Anterior cingulate cortex (tissue), 58 donors: ENCODE measurements around the gene KIAA0586.
"Not testable (repeated sequence)": the region's sequence is repeated elsewhere in the genome, so short reads cannot be mapped to it uniquely, and the experiment has no call there.

Experiments used
- DNase-seq, 58 donors: peaks; one replicate each; lab custom pipeline; 2025; lab: John Stamatoyannopoulos, UW

KIAA0586 gene

DNA sequence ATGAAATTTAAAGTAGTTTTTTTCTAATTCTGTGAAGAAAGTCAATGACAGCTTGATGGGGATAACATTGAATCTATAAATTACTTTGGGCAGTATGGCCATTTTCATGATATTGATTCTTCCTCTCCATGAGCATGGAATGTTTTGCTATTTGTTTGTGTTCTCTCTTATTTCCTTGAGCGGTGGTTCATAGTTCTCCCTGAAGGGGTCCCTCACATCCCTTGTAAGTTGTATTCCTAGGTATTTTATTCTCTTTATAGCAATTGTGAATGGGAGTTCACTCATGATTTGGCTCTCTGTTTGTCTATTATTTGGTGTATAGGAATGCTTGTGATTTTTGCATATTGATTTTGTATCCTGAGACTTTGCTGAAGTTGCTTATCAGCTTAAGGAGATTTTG, 153.9 kb downstream of the KIAA0586 start:
- DNase-seq: not testable (repeated sequence)

DNA sequence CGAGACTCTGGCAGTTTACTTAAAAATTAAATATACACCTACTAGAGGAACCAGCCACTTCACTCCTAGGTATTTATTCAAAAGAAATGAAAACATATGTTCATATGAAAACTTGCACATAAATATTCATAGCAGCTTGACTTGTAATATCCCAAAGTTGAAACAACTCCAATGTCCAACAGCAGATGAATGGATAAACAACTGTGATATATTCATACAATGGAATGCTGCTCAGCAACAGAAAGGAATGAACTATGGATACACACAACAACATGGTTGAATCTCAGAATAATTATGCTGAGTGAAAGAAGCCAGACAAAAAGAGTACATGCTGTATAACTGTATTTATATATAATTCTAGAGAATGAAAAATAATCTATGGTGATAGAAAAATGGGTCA, 156.9 kb downstream of the KIAA0586 start:
- DNase-seq: no peak

DNA sequence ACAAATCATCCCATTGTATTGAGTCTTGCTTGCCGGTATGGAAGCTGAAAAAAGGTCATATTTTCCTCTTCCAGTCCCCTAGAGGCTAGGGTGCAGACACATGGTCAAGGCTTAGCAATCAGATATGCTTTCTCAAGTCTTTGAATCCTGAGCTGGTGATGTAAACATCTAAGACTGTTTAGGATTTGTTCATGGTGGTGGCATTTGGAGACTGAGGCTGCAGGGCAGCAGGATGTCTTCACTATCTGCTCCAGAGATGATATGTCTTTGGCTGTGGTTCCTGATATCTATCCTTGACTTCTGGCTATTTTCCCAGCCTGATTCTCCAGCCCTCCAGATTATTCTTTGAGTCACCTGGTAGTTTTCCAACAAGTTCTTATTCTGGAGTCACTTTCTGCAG, 159.8 kb downstream of the KIAA0586 start:
- no peak for DNase-seq

DNA sequence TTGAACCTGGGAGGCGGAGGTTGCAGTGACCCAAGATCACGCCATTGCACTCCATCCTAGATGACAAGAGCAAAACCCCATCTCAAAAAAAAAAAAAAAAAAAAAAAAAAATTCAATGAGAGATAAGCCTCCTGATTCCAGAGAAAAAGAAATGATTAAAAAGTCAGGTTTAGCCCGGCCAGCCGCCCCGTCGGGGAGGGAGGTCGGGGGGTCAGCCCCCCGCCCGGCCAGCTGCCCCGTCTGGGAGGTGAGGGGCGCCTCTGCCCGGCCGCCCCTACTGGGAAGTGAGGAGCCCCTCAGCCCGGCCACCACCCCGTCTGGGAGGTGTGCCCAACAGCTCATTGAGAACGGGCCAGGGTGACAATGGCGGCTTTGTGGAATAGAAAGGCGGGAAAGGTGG, 160.8 kb downstream of the KIAA0586 start:
- DNase-seq: not testable (repeated sequence)

DNA sequence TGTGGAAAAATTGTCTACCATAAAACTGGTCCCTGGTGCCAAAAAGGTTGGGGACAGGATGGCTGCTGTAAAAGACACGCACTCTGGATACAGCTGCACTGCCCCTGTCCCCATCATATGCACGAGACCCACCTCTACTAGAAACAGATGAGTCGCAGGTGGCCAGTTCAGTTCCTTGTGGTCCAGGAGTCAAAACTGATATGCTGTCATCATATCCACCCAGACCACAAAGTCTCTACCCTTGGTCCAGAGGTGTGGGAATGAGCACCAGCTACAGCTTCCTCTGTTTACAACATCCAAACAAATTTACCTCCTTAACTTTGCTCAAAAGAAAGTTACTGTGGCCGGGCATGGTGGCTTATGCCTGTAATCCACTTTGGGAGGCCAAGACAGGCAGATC, 166.5 kb downstream of the KIAA0586 start:
- no peak for DNase-seq

DNA sequence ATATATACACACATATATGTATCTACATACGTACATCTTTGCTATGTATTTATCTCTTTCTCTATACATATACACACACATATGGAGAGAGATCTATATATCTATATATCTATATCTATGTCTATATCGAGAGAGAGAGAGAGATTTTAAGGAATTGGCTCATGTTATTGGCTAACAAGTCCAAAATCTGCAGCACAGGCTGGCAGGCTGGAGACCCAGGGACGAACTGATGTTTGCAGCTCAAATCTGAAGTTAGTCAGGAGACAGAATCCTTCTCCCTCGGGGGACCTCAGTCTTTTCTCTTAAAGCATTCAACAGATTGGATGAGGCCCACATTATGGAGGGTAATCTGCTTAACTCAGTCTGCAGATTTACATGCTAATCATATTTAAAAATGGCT, 169.5 kb downstream of the KIAA0586 start:
- no peak for DNase-seq

DNA sequence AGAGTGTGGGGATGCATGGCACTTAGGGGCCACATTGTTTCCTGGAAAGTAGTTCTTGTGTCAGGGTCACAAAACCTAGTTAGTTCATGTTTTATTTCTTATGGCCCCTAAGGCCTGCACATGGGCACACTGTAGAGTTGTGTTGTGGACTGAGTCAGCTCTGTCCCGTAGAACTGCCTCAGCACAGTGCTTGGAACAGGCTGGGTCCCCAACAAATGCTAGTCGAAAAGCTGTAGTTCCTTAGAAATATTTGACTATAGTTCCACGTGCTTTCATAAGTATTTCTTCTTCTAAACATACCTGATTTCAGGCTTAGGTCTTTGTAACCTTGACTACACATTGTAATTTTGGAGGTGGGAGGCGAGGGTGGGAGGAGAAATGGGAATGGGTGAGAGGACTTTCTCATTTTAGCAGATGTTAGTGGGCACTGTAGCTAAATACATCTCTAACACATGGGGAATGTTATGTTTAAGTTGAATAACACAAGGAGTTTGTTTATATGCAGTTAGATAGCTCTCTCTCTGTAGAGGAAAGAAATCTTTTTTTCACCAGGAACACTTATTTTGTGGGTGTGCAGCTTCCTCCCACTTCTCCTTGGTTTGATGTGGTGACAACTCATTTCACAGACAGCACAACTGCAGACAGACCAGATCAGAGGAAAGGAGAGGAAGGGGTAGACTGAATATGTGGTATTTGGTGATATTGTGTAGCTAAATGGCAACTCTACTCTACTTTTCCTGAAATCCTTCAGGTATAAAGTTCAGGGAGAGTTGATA, 170.7 kb downstream of the KIAA0586 start:
- peak in 2 of 58 donors; percentile 3 to 19 for DNase-seq

DNA sequence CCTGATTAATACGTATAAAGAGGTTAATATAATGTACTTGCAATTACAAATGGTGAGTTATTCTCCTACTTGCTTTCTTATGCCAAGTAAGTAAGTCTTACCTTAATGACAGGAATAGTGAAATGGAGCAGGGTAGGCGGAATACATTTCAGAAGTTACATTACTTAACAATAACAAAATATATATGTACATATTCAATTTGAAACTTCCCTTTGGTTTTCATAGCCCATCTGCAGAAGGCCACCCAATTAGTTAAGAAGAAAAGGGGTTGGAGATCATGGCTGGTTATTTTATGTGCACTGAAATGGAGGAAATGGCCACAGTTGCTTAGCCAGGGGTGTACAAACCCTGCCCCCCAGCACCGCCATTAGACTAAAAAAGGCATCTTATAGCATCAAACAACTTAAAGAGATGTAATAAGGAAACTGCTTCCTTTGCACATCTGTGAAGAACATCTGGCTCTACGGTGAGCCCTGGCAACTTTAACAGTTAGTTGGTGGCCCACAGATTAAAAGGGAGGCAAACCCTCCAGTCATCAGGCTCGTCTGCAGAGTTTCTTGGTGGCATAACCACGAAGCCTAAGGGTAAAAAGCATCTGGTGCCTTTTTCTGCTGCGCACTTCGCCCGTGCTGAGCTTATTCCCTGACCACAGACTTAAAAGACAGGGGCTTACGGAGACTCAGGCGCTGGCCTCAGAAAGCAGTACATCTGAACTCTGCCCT, 171.4 kb downstream of the KIAA0586 start:
- no peak for DNase-seq

DNA sequence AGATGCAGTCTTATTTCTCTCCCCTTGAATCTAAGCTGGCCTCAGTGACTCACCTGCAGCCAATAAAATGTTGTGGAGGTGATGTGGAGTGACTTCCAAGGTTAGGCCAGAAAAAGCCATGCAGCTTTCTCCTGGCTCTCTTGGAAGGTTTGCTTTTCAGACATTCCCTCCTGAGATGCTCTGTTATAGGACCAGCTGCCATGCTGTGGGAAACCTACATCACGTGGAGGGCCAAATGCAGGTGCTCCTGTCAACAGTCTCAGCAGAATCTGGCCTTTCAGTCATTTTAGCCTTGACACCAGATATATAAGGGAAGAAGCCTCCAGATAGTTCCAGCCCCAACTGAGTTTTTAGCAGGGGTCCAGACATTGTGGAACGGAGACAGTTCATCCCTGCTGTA, 172.2 kb downstream of the KIAA0586 start:
- DNase-seq: no peak
